T47D (cell line): ENCODE results near the gene SRSF2.
"Not testable (repeated sequence)": the region's sequence is repeated elsewhere in the genome, so short reads cannot be mapped to it uniquely, and the experiment has no call there.

Source experiments
- DNase-seq, 2 experiments: peaks; one replicate each; pipeline versions ENCODE4 v3.0.0 to v3.0.0-alpha.2; 2011 to 2012; ENCODE audit warnings: low read depth in 1 of 2, low spot score in 1 of 2
- JUND ChIP-seq: IDR thresholded peaks from 2 replicates; pipeline ENCODE4 v1.6.1; 2012; ENCODE audit warnings: low read depth
- in situ Hi-C: cut with HindIII; loops from 2 replicates; pipeline ENCODE4 v1.10.0; 2016; ENCODE audit warnings: low sequenced_read_pairs, low pct_unique_long_range_greater_than_20kb

The SRSF2 gene

DNA sequence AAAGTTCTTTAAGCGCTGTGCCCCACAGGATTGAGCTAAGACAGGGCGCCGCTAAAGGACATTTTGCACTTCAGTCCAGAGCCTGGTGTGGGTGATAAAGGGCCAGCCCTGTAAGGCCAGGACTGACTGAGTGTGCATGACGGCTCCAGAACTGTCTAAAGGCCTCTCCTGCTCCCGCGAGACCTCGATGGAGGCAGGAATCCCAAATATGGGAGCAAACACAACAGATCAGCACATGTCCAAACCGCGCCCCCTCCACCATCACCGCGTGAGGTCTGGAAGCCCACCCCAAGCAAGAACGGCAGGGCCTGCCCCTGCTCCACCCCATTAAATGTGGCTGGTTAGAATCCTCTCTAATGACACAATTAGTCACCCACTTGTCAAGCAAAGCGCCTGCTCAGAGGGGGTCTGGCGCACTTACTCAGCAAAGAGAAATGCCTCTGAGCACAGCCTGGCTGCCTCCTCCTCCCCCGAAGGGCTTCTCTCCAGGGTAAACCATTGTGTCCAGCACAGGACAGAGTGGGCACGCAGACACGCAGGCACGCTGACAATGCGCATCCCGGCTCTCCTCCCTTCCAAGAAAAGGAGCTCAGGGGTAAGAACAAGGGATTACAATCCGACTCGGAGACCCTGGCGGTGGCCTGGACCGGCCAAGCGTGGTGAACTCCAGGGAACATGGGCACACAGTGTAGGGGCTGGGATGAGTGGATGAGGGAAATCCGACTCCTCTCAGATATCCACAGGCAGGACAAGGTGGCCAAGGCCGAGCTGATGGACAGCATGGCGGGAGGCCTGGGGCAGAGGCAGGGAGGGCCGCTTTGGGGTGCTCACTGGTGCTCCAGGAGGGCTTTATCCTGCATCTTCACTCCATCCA lies 27.8 kb downstream of the SRSF2 start:
- no peak for DNase-seq
- in situ Hi-C loops = no loop called here
- TF ChIP-seq JUND = no peak

GRCh38 chr17:76707985-76708807 lies 28.9 kb downstream of the SRSF2 start:
- no peak for TF ChIP-seq JUND
- no peak for DNase-seq
- in situ Hi-C loops = no loop called here

DNA sequence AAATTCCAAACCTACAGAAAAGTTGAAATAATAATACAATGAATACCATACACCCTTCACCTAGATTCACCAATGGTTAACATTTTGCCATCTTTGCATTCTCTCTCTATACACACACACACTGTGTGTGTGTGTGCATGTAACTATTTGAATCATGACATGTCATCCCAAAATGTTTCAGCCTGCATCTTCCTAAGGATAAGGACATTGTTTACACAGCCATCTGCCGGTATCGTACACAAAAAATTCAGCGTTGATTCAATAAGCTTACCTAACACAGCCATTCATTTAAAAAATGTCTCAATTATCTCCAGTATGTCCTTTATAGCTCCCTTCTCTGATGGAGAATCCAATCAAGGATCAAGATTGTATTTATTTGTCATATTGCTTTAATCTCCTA lies 30.3 kb downstream of the SRSF2 start:
- no peak for DNase-seq
- no peak for TF ChIP-seq JUND
- in situ Hi-C loops = no loop called here

DNA sequence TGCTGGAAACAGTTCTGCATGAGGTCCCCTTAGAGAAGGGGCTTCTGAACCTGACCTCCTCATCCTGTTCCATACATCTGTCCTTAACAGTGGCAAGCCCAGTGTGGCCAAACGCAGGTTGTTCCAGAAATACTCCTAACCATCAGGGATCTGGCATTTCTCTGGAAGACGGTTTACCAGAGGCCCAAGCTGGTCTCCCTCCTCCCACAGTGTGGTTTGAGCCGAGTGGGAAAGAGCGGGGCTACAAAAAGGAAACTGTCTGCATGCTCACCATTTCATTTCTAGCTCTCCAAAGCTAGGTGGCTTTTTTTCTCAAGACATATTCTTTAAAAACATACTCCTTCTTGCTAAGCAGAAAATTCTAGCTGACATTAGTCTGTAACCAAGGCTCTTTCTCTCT lies 32.3 kb downstream of the SRSF2 start:
- in situ Hi-C loops = no loop called here
- no peak for TF ChIP-seq JUND
- no peak for DNase-seq

DNA sequence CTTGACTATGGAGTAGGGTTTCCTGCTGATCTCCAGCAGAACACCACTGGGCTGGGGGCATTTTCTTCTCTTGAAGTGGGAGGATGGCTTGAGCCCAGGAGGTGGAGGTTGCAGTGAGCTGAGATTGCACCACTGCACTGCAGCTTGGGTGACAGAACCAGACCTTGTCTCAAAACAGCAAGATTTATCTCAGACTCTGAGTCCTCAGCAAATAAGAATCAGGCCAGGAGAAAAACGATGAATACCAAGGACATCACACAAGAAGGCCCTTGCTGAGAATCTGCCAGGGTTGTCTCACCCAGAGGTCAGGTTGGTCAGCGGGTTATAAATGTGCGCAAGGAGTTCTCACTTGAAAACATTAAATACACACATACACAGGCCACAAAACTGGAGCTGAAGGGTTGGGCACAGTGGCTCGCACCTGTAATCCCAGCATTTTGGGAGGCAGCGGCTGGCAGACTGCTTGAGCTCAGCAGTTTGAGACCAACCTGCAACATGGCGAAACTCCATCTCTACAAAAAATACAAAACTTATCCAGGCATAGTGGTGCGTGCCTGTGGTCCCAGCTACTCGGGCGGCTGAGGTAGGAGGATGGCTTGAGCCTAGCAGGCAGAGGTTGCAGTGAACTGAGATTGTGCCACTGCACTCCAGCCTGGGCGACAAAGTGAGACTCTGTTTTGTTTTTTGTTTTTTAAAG lies 34.0 kb downstream of the SRSF2 start:
- no peak for TF ChIP-seq JUND
- in situ Hi-C loops = no loop called here
- DNase-seq = no peak

DNA sequence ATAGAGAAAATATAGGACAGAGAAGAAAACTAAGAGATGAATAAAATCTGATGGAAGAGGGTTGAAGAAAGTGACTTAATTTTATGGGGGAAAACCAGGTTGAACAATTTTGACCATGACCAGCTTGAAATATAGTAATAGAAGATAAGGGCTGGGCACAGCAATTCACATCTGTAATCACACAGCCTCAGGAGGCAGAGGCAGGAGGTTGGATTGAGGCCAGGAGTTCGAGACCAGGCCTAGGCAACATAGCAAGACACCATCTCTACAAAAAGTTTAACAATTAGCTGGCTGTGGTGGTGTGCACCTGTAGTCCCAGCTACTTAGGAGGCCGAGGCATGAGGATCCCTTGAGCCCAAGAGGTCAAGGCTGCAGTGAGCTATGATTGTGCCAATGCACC lies 35.1 kb downstream of the SRSF2 start:
- no peak for DNase-seq
- in situ Hi-C loops = no loop called here
- TF ChIP-seq JUND = no peak

DNA sequence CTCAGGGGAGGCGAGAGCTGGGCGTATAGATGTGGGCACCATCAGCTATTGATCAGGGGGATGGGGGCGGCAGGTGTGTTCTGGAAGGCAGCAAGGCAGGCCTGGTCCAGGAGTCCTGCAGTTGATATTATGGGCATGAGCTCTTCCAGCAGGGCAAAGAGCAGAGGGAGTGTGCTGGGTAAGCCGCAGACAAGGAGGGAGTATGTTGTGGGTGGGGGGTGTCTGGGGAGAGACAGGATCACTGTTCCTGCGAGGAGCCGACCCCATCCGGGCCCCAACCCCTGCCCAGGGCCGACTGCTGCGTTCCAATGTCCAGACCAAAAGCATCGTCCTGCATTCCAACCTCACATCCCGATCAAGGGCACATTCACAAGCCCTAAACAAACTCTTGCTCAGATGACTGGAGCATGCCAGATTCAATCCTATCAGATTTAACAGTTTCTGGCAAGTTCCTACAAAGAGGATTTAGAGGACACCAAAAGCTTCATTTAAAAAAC lies 35.6 kb downstream of the SRSF2 start:
- TF ChIP-seq JUND = no peak
- no peak for DNase-seq
- in situ Hi-C loops = no loop called here

DNA sequence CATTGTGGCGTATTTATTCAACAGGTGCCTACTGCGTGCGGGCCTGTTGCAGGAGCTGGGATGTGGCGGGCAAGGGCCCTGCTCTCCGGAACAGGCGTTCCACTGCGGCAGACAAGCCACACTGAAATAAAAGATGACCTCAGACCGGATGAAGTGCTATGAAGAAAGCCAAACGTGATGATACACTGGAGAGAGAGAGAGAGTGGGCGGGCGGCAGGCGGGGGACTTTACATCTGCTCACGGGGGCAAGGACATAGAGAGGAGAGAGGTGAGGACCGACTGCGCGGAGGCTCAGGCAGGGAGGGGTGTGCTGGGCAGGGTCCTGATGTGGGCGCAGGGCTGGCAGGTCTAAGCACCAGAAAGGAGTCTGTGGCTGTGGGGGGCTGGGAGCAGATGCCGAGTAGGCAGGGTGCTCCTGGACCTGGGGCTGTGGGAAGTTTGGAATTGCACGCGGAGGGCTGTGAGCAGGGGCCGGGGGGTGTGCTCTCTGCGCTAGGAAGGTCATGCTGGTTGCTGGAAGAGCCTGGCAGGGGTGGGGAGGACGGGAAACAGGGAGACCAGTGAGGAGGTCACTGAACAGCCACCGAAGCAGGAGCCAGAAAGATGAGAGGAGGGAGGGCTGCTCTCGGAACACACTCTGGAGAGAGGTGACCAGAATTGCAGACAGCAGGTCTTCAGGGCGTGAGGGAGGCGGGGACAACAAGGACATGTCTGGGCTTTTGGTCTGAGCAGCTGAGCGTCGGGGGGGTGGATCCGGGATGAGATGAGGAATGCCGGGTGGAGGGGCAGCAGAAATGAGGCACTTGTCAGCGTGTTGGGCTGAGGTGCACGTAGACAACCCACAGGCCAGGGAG lies 36.3 kb downstream of the SRSF2 start:
- no peak for TF ChIP-seq JUND
- no peak for DNase-seq
- in situ Hi-C loops = no loop called here

DNA sequence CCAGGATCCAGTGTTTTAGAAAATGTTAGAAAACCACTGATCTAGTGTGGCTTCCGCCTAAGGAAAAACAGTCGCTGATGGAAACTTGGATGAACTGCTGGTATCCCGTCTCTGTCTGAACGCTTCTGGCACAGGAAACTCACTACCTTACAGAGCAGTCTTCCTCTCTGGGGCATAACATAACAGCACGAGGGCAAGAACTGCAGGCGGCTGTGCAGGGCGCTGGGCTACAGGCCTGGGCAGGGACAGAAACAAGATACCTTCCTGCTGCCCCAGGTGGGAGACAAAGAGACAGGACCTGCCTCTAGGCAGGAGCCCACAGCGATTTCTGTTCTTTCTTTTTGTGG lies 36.9 kb downstream of the SRSF2 start:
- no peak for DNase-seq

DNA sequence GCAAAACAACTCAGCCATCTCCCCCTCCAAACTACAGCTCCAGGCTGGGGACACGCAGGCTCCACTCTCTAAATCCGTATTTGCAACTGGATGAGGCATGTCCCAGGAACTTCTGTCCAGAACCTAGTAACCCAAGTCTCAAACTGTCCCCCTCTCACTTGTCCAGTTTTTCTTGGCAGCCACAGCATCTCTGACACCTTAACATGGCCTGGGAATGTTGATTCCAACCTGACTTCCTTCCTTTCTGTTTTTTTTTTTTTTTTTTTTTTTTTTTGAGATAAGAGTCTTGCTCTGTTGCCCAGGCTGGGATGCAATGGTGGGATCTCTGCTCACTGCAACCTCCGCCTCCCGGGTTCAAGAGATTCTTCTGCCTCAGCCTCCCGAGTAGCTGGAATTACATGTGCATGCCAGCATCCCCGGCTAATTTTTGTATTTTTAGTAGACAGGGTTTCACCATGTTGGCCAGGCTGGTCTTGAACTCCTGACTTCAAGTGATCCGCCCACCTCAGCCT lies 38.6 kb downstream of the SRSF2 start:
- in situ Hi-C loops, DNase-seq: not testable (repeated sequence)

More for the DNA sequence above, 36.9 kb downstream of the SRSF2 start:
- in situ Hi-C loops = no loop called here
- no peak for TF ChIP-seq JUND

- in situ Hi-C loops = no loop called here
- TF ChIP-seq JUND = no peak
- no peak for DNase-seq
Observed at GRCh38 chr17:76697702-76698465, 39.2 kb downstream of the SRSF2 start.
